NCI-H1930 (cell line): ENCODE data around the gene DMXL1.
A peak's percentile ranks its signal among the peaks of the same experiment; 100 is the strongest.

ENCODE experiments used
- DNase-seq, 2 experiments: peaks; one replicate each; lab custom pipeline; 2025; lab: John Stamatoyannopoulos, UW

Gene DMXL1

DNA sequence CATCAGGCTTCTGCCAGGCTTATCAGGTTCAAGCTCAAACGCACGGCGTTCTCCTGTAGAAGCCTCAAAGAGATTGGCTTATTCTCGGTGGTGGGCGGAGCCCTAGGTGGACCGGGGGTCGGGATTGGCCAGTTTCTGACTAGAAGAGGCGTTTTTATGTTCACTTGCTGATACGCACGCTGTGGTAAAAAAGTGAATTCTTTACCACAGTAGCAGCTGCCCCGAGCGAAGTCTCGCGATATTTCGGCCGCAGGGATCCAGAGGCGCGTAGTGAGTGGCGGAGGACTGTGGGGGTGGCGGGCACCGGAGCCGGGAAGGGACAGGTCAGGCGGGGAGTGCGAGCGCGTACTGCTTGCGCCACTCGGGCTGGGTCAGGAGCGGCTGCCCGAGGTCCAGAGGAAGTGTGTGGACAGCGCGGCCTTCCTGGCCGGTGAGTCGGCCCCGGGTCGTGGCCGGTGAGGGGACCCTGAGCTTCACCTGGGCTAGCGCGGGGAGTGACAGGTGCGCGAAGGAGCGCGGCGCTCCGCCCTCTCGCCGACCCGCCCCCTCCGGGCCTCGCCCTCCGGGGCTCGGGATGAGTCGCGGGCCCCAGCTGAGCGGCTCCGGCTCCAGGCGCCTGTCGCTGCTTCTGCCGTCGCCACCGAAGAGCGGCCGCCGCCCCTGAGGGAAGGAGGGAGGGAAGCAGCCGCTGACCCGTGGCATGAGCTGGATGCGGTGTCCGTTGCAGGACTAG is at the start of gene DMXL1:
Gene DMXL1 (plus strand): TSS at position 260 of the 733 bp plus-strand sequence. CDS start 483 bp downstream, outside the sequence.
- DNase-seq: peak; percentile 87 to 89

GRCh38 chr5:119021149-119021732 is 49.6 kb upstream of the DMXL1 start:
- DNase-seq: no peak

DNA sequence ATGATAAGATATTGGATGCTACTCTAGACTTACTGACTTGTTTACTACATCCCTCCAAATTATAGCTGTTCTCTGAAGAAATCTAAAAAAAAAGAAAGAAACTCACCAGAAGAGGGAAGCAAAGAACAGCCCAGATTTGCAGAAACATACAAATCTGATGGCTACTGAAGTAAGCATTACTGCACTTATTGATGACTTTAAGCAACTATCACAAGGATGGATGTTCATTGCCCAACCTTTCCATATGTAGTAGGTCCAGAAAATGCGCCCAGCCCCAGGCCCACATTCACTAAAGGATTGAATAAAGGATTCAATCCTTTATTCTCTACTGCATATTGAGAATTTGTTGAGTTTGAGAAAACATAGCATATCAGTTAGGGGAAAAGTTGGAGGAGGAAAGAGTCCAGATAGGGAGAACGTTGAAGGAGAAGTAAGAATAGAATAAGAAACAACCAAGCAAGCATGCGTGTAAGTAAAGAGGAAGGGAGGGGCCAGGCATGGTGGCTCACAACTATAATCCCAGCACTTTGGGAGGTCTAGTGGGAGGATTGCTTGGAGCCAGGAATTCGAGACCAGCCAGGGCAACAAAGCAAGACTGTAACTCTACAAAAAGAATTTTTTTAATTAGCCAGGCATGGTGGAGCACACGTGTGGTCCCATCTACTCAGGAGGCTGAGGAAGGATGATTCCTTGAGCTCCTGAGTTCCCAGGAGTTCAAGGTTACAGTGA is 48.7 kb upstream of the DMXL1 start:
- DNase-seq: no peak

DNA sequence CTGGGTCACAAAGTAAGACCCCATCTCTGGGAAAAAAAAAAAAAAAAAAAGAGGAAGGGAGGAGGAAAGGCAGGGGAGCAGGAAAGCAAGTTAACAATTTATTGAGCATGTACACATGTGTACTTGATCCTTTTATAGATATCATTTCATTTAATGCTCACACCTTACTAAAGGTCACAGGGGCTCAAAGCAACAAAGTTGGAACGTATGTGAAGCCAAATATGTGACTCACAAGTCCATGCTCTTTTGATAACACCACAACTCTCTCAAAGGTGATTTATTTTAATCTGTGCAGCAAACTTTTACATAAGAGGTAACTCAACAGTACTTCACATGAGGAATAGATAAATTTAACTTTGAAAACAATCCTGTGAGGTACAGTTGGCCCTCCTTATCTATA is 48.1 kb upstream of the DMXL1 start:
- no peak for DNase-seq

GRCh38 chr5:119028575-119028974 is 42.3 kb upstream of the DMXL1 start:
- no peak for DNase-seq

- DNase-seq: no peak
Measured at GRCh38 chr5:119031011-119031886, 39.6 kb upstream of the DMXL1 start.

DNA sequence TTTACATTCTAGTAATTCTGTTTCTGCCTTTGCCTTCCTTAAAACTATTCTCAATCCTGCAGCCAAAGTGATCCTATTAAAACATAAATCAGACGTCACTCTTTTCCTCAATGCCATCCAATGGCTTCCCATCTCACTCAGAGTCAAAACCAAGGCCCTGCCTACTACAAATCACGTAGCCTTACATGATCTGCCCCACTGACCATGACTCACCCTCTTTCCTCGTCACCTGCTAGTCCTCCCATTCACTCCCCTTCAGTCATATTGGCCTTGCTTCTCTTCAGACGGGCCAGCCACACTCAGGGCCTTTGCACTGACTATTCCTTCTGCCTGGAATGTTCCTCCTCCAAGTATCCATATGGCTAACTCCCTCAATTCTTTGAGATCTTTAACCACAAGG is 39.0 kb upstream of the DMXL1 start:
- DNase-seq: no peak

DNA sequence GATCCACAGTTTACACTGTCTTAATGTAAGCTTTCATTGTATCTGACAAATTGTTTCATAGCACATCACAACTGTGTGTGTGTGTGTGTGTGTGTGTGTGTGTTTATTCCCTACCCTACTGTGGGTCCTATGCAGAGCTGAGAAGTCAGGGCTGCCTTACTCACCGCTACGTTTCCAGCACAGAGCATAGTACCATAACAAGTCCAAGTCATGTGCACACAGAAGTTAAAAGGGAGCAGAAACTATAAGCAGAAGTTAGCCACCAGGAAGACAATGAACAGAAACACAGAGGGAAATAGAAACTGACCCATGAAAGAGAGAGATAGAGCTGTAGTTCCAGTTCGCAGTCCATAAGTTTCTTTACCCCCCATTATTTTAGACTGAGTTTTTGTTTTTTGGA is 38.2 kb upstream of the DMXL1 start:
- DNase-seq: no peak

DNA sequence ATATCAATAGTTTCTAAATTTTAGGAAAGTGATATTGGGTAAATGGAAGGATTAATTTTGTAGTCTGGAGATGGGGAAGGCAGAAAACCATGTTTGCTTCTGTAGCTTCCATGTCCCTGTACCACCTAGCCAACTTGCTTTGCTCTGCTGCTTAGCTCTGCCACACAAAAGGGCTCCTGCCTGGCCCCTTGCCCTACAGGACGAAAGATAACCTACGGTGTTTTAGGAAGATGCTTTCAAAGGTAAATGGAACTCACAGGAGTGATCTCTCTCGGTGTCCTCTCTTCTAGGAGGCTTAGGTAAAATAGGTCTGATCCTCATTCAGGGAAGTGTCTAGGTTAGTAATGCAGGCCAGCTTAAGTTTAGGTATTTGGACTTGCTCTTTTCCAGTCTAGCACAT is 37.8 kb upstream of the DMXL1 start:
- no peak for DNase-seq

GRCh38 chr5:119036101-119036762 is 34.7 kb upstream of the DMXL1 start:
- no peak for DNase-seq

DNA sequence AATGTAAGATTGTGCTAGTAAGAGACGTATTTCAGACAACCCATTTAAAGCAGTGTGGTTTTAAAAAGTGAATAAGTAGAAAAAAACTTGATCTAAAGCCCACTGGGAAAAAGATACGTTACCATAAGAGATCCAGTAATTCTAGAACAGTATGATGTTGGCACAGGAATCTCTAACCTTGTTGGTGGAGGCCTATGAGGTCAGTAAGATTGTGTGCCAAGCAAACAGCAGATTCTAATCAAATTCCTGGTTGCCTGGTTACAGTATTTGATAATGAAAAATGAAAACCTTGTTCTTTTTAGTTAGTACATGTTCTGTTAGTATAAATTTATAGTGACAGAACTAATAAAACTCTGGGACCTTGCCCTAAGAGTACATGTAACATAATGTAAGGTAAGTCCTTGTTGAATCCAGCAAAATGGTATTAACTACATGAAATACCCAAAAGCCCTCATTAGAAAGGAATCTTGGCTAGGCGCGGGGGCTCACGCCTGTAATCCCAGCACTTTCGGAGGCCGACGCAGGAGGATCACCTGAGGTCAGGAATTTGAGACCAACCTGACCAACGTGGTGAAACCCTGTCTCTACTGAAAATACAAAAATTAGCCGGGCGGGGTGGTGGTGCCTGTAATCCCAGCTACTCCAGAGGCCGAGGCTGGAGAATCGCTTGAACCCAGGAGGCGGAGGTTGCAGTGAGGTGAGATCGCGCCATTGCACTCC is 33.2 kb upstream of the DMXL1 start:
- DNase-seq: no peak

DNA sequence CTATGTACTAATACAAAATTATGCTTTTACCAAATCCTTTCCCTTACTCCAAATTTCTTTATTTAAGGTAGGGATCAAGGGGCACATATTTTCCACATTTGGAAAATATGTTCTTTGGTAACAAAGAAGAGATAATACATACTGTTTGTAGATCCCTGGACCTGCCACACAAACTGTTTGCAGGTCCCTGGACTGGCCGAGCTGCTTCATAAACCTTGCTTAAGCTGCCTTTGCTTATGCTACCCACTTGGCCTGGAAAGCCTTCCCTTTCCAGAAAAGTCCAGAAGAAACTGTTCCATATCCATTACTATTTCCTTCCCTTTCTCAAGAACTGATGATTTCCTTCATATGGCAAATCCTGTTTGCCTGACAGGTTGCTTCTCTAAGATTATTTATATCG is 22.6 kb upstream of the DMXL1 start:
- DNase-seq: no peak

GRCh38 chr5:119049824-119050449 is 20.9 kb upstream of the DMXL1 start:
- no peak for DNase-seq

DNA sequence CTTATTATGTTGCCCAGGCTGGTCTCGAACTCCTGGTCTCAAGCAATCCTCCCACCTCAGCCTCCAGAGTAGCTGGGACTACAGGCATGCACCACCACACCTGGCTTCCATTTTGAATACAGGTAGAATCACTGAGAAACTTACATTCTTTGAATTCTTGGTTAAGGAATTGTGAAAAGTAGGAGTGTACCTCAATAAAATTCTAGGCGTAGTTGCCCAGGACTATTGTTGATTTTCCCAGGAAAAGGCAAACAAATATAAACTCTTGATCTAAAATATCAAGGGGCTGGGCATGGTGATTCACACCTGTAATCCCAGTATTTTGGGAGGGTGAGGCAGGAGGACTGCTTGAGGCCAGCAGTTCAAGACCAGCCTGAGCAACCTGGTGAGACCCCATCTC is 16.8 kb upstream of the DMXL1 start:
- DNase-seq: no peak

DNA sequence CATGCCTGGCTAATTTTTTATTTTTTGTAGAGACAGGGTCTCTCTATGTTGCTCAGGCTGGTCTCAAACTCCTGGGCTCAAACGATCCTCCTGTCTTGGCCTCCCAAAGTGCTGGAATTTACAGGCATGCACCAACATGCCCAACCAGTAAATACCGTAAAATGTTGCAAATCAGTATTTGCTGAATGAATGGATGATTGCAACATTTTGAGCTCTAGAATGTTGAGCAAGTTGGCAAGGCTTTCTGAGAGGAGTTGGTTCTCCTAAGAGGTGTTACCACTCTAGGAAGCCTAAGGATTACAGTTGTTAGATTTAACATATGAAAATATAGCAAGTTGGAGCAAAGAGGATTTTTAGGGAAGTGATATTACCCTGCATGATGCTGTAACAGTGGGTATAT is 15.6 kb upstream of the DMXL1 start:
- no peak for DNase-seq

- DNase-seq: no peak
Measured at GRCh38 chr5:119058979-119059529, 11.8 kb upstream of the DMXL1 start.

DNA sequence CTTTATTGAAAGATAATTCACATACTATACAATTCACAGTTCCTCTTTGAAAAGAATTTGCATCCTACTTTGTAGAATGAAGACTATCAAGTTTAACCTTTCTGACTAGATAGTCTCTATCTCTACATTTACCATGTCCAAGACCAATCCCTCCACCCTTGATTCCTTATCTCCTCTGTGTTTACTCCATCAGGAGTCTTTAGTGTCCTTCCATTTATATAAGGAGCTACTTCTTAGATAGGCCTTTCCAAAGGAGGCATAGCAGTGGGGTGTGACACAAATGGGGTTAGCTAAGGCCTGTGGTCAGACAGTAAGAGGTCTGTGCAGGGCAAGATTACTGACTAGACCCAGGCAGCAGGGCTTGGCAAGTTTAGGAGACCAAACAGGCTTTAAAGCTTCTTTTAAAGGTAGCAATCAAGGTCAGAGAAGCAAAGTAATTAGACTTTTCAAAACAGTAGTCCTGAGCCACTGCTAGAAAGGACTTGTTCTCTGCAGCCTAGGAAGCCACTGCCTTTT is 11.1 kb upstream of the DMXL1 start:
- DNase-seq: no peak

DNA sequence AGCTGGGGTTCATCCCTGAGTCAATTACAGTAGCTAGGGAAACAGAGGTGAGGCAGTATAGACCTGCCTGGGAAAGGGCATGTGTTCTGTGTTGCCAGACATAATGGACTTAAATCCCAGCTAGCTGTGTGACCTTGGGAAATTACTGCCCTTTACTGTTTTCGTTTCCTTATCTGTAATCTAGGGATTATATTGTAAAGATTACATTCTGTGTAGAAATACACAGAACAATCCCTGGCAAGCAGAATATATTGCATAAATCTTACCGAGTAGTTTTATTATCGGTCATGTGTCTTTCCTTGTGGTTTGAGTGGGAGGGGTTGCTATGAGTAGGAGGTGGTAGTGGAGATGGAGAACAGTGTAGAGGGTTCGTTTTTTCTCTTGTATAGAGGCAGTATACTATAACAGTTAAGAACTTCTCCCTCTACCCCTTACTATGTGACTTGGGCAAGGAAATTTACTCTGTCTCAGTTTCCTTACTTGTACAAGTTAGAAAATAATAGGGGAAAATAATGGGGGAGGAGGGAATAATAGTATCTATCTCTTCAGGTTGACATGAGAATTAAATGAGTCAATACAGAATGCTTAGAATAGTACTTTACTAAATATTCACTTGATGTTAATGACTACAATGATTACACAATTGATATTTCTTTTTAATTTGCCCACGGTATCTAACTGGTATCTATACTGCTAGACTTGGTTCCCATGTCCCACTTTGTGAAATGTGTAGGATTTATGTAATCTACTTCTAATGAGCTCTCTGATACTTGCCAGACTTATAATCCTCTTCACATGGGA is 7.1 kb upstream of the DMXL1 start:
- no peak for DNase-seq

DNA sequence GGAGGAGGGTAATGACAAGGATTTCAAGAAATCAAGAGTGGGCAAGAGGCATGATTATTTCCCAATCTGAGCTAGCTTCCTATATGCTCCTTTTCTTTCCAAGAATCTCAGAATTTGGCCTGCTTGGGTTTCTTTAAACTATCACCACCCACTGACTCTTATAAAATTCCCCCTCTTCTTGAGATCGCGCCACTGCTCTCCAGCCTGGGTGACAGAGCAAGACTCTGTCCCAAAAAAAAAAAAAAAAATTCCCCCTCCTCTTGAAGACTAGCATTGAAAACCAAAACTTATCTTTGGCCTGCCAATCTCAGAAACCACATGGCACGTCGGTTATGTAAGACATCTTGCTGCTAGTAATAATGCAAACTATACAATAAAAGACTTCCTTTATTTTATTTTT is 3.4 kb upstream of the DMXL1 start:
- DNase-seq: no peak

DNA sequence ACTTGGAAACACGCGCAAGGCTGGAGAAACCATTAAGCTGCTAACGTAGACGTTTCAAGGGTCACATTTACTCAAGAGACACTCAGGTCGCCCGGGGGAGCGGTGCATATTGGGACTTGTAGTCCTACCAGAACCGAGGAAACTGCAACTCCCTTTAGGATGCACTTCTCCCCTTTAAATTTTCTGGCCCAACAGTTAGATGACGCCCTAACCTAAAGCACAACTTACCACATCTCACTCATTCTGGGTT is 384 bp upstream of the DMXL1 start:
- peak in 1 of 2 experiments; percentile 79 for DNase-seq
